Frontal cortex (tissue), 4 donors: ENCODE data around the gene OSCAR. TPM values are rescaled to one million over a fixed set of nuclear protein-coding genes. Genes with fewer than 3 reads are reported as not detected.

Experiments
- DNase-seq, 2 donors: peaks; one replicate each; pipeline ENCODE4 v3.0.0; 2012; ENCODE audit warnings: low spot score in 2 of 2
- FAIRE-seq: peaks from 2 replicates; lab custom pipeline; 2012; peaks lifted over from hg19 to GRCh38; lab: Jason Lieb, UNC
- total RNA-seq: library from RNA; depleted of rRNA; stranded (reverse); fragments of >200 nt; gene quantifications from one replicate; pipeline ENCODE4 v1.2.3, GENCODE V29; 2014
- donor health status: control.
- donor health status: control.
- donor health status: control.

Gene OSCAR, protein sequence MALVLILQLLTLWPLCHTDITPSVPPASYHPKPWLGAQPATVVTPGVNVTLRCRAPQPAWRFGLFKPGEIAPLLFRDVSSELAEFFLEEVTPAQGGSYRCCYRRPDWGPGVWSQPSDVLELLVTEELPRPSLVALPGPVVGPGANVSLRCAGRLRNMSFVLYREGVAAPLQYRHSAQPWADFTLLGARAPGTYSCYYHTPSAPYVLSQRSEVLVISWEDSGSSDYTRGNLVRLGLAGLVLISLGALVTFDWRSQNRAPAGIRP
- not detected for total RNA-seq

DNA sequence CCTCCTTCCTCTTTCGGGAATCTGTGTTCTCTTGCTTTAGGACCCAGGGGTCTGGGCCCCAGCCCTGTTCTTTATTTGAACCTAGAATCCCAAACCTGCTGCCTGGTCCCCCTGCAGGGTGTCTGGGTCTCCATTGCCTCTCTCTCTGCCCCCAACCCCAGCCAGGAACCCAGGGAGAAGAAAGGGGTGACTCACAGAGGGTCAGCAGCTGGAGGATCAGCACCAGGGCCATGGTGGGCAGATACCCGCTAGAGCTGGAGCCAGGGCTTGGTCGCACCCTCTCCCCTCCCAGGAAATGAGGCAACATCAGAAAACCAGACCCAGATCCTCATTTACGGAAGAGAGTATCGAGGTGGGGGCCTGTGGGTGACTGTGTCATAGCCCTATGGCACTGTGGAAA is at the start of gene OSCAR:
TSS of gene OSCAR (minus strand) at position 243 of the 400 bp plus-strand sequence. CDS start at position 232, 11 bp downstream.
- FAIRE-seq: no peak
- no peak for DNase-seq

DNA sequence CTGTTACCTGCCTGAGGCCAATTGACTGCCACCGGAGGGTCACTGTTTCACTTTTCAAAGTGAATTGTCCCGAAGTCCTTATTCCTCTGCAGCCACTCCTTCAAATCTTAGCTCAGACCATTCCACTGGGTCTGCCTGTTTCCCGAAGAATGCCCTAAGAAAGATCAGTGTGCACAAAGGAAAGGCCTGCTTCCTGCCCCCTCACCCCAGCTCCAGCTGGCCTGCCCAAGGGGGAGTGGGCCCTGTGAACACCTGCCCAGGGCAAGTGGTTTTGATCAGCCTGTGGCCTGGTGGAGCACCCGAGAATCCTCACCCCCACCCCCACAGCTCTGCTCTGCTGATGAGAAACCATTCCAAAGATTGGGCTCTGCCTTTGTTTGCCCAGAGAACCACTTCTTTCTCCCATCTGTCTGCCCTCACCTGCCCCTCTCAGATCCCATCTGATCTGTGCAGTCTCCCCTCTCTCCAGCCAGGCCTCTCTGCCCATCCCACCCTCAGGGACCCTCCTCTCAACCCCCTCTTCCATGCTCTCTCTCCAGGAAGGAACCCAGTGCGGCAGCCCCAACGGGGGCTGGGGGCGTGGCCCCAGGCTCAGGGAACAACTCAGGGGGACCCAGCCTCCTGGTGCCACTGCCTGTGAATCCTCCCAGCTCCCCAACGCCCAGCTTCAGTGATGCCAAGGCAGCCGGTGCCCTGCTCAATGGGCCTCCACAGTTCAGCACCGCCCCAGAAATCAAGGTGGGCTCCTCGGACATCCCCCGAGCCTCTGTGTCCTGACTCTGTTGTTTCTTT is 48.6 kb upstream of the OSCAR start:
- DNase-seq: no peak
- FAIRE-seq: no peak

DNA sequence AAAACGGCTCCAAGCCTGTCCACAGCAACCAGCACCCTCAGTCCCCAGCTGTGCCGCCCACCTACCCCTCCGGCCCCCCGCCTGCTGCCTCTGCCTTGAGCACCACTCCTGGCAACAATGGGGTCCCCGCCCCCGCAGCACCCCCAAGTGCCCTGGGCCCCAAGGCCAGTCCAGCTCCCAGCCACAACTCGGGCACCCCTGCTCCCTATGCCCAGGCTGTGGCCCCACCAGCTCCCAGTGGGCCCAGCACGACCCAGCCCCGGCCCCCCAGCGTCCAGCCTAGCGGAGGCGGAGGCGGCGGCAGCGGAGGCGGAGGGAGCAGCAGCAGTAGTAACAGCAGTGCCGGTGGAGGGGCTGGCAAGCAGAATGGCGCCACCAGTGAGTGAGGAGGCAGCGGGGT is 47.6 kb upstream of the OSCAR start:
- no peak for FAIRE-seq
- no peak for DNase-seq

DNA sequence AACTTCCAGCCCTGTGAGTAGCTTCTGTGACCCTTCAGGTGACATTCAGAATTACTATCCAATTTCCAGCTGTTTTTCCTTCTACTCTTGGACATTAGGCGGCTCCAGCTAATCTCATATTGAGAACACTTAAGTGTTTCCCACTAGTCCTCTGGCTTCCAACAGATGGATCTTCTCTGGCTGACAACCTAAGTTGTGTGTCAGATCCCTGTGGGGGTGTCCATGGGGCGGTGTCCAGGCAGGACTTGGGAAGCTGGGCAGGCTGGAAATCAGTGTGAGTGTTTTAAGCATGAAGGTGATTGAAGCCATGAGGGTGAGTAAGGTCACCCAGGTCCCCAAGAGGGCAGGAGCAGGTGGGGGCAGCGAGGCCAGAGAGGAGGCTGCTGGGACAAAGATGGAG is 47.1 kb upstream of the OSCAR start:
- FAIRE-seq (no peak), DNase-seq (no peak)

DNA sequence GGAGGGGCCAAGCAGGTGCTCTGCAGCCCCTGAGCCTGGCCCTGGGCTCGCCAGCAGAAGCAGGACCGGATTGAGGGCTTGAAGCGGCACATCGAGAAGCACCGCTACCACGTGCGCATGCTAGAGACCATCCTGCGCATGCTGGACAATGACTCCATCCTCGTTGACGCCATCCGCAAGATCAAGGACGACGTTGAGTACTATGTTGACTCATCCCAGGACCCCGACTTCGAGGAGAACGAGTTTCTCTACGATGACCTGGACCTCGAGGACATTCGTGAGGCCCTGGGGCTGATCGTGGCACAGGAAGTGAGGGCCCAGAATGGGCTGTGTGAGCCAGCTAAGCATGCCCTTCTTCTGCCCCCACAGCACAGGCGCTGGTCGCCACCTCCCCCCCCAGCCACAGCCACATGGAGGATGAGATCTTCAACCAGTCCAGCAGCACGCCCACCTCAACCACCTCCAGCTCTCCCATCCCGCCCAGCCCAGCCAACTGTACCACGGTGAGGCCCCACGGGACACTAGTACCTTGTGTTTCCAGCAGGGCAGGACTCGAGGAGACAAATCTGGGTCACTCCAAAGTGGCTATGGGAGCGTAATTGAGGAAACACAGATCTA is 45.0 kb upstream of the OSCAR start:
- FAIRE-seq (no peak), DNase-seq (no peak)

DNA sequence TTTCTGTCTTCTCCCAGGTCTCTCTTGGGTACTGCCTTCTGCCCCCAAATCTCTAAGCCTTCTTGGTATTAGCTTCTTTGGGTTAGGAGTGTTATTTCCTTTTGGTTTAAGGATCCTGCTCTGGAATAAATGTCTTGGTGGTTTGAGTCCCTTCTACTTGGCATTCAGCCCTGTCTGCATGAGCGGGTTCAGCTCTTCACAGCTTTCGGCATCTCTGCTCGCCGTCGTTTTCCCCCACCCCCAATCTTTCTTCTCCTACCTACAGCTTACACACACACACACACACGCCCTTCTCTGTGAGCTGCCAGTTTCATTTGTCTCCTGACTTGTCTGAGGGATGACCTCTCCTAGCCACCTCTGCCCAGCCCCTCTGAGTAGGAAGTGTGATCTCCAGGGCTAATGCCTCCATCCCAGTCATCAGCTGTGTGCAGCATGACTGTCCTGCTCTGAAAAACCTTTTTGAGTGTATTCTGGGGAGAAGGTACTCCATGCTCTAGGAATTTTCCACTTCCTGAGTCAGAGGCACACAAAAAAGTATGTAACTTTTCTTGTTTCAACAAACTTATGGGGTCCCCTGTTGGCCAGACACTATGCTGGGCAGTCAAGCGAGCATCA is 41.7 kb upstream of the OSCAR start:
- FAIRE-seq (no peak), DNase-seq (no peak)

DNA sequence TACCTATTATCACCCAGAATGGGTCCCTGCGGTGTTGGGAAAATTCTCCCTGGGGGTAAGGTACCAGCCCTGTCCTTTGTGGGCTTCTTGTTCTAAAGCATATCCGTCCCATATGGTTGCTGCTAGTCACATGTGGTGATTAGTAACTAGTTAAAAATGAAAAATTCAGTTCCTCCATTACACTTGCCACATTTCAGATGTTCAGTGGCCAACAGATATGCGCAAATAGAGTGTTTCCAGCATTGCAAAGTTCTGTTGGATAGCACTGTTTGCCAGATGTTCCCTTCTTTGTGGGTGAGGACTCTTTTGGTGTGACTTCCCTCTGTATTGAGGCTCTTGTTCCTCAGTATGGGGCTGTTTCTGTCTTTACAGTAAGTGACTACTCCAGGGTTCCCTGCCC is 40.8 kb upstream of the OSCAR start:
- FAIRE-seq: no peak

DNA sequence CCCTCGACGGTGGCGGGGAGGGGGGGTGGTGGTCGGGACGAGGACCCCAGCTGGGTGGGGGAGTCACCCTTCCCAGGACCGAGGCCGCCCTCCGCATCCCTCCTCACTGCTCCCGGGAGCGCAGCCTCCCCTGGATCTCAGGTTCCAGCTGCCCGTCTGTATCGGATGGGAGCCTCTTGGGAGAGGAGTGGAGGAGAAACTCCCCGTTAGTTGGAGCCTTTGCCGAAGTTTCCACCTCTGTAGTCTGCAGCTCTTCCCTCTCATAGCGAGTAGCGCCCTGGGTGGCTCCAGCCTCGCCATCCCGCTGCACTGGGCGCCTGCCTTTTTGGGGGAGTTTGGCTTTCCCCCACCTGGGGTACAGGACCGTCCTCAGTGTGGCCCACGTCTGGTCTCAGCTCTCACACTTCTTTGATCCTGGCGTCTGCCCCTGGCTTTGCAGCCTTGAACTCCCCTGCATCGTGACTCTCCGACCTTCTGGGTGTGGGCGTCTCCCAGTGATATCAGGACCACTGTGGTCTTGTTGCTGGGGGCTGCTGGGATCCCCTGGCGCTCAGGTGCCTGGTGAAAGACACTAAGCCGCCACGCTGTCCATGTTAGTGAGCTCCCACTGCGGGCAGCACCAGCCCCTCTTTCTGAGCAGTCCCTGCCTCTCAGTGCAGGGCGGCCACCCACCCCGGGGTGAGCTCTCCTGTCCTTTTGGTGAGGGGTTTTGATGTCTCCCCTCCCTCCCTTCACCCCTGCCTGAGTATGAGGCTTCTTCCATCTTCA is 38.1 kb upstream of the OSCAR start:
- no peak for FAIRE-seq

More for the DNA sequence above, 40.8 kb upstream of the OSCAR start:
- DNase-seq: no peak

DNA sequence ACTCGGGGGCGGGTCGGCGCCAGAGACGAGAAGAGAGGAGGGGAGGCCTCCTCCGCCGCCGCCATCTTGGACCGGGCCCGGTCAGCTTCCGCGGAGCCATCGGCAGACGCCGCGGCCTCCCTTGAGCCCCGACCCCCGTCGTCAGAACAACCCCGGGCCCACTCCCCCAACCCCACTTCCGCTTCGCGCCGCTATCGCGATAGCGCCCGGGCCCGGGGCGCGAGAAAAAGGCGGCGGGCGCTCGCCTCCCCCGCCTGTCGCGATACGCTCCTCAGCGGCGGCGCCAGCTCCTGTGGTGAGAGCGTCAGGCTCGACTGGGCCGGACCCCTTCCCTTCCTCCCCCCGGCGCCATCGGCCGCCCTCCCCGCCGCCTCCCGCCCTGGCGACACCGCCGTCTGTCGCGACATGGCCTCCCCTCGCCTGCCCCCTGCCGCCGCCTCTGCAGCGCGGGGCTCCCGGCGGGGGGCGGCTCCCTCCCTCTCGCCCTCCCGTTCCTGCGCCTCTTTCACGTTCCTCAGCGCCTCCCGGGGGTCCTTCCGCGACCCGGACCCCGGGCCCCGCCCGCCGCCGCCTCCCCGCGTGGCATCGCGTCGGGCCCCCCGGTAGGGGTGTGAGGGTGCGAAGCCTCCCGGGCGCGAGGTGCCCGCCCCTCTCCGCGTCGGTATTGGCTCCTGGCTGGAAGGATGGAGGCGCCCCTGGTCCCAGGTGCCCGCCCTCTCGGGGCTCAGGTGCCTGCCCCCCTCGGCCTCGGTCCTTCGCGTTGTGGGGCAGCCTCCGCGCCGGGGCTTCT is 37.3 kb upstream of the OSCAR start, which contains the start of gene CNOT3:
TSS of gene CNOT3 (plus strand) at position 64 of the 790 bp plus-strand sequence. CDS start 5,217 bp downstream, outside the sequence.
- FAIRE-seq: no peak
- DNase-seq: no peak

More for the DNA sequence above, 38.1 kb upstream of the OSCAR start:
- DNase-seq: no peak

DNA sequence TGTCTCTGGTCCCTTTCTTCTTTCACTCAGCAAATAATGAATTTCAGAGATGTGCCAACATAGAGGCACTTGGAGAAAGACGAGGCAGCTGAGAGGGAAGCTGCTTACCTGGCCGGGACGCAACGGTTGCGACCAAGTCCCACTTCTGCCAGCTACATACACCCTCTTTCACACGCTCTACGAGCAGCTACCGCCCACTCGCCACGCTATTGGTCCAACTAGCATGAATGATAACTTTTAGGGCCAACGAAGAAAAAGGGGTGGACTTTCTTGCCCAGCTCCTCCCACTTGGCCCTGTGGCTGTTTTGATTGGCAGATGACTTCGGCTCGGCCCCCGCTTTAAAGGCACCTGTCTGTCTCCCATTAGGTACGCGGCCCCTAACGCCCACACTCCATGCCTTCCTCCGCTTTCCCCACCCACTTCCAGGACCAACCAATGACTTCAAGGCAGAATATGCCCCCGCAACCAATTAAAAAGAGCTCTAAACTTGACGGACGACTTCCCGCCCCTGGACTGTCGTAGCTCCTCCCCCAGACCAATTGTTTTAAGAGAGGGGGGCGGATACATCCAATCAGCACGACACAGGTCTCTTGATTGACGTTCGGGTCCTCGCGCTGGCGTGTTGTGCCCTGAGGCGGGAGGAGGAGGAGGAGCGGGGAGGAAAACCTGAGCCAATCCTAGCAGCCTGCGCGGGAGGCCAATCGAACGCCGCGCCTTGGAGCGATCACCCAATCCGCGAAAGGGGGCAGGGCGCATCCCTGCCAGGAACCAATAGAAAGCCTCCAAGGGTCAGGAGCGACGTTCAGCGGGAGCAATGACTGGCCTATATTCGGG is 36.5 kb upstream of the OSCAR start:
- peak; percentile 100 for FAIRE-seq

DNA sequence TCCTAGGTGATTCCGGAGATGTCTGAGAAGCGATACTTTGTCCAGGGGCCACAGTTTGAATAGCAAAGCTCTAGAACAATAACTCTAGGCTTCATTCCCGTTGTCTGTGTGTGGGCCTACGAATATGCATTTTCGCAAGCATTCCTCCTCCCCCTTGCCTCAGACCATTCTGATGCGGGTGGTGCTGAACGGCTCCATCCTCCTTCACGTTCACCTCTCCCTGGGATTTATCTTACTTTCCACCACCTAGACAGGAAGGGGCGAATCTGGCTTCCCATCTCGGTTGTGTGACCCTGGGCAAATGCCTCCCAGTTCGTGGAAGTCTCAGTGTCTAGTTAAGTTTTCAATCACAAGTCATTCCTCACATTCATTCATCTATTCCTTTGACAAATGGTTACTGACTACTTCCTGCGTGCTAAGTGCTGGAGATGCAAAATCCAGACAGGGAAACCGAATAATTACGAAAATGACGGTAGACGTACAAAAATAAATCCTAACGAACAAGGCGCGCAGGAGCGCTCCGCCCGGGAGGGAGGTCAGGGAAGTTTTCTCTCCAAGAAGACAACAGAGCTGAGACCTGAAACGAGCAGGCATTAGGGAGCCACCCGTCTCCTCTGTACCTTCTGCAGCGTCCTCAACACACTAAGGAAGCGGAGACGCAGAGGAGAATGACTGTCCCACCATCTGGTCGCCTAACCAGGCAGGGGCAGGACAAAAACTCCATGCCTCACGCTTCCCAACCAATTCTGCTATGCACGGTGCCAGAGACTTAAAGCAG is 35.7 kb upstream of the OSCAR start:
- DNase-seq (no peak), FAIRE-seq (no peak)

More for the DNA sequence above, 36.5 kb upstream of the OSCAR start:
- DNase-seq: peak; percentile 100

DNA sequence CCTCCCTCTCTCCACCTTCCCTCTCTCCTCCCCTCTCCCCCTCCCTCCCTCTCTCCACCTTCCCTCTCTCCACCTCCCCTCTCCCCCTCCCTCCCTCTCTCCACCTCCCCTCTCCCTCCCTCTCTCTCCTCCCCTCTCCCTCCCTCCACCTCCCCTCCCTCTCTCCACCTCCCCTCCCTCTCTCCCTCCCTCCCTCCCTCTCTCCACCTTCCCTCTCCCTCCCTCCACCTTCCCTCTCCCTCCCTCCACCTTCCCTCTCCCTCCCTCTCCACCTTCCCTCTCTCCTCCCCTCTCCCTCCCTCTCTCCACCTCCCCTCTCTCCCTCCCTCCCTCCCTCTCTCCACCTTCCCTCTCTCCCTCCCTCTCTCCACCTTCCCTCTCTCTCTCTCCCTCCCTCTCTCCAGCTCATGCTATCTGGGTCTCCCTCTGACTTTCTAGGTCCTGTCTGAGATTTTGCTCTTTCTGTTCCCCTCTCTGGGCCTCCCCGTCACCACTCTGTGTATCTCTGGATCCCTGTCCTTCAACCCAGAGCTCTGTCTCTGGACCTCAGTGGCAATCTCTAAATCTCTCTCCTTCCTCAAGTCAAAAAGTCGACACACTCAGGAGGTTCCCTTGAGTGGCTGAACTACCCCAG is 33.5 kb upstream of the OSCAR start:
- DNase-seq (no peak), FAIRE-seq (no peak)

DNA sequence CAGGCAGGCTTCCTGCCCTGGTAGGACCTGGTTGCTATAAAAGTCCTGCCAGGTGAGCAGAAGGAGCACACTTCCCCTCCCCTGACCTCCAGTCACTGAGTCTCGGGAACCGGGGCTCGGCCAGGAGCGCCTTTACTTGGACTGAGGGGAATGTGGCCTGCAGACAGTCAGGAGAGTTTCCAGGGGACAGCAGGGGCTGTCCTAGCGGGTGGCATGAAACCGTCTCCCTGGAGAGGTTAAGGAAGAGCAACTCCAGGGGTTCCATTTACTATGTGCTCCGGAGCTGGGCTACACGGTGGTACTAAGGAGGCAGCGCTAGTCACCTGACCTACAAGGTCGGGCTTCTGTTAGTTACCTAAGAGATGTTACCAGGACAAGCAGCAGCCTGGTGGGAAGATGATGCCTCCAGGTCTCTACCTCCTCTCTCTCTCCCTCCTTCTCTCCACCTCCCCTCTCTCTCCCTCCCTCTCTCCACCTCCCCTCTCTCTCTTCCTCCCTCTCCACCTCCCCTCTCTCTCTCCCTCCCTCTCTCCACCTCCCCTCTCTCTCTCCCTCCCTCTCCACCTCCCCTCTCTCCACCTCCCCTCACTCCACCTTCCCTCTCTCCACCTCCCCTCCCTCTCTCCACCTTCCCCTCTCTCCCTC is 32.8 kb upstream of the OSCAR start:
- DNase-seq: no peak
- no peak for FAIRE-seq

DNA sequence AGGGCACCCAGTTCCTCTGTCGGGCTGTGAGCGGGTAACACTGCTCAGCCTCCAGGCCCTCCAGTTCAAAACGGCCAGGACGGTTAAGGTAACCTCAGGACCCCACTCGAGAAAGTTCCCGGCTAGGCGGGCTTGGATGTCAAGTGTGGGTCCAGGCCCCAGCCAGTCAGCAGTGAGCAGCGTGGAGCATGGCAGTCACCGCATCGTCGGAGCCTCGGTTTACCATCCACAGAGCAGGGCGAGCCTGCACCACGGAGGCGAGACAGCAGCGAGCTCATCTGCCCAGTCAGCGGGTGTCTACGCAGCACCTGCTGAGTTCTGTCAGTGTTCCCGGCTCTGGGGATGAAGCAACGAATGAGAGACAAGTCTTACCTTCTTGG is 29.0 kb upstream of the OSCAR start:
- DNase-seq (no peak), FAIRE-seq (no peak)

DNA sequence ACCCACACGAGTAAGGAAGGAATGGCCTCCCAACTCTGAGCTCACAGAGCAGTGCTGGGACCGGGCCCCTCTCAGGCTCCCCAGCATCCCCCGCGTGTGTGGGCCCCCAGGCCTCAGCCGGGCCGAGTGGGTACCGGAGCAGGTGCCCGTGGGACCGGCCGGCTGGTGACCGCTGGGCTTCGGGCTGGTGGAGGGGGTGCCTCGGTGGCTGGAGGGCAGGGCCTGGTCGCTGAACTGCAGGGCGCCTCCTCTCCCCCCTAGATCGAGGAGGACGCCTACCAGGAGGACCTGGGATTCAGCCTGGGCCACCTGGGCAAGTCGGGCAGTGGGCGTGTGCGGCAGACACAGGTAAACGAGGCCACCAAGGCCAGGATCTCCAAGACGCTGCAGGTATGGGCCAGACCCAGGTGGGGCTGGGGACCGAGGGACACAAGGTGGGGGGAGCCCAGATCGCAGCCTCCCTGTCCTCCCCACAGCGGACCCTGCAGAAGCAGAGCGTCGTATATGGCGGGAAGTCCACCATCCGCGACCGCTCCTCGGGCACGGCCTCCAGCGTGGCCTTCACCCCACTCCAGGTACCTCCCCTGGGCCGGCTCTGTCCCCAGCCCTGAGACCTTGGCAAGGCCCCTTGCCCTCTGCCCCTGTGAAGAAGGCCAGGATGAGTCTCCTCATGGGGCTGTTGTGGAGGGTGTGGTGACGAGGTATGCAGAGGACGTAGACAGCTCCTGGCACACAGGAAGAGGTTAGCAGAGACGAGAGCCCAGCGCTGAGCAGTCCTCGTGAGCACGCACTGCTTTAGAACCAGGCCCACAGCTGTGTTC is 28.4 kb upstream of the OSCAR start:
- FAIRE-seq: no peak
- no peak for DNase-seq

DNA sequence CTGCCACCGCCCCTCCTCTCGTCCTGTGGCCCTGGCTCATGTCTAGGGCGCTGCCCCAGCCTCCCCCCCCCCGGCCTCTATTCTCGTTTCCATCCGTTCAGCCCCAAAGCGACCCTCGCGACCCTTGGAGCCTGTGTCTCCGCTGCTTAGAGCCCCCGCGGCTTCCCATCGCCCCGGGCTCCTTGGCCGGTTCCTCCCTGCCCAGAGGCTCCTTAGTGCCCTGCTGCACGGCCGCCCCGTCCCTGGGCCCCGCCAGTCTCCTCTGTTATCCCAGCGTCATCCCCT is 27.8 kb upstream of the OSCAR start:
- no peak for FAIRE-seq
- no peak for DNase-seq
